CD4-positive, CD25-positive, alpha-beta regulatory T cell (primary cell): ENCODE measurements around the gene LRIT2. TPM values are rescaled to one million over a fixed set of nuclear protein-coding genes. Genes with fewer than 3 reads are reported as not detected.
A peak's percentile ranks its signal among the peaks of the same experiment; 100 is the strongest.
"Not testable (repeated sequence)": the region's sequence is repeated elsewhere in the genome, so short reads cannot be mapped to it uniquely, and the experiment has no call there.

Experiments used
- ATAC-seq, 2 donors: fragments of 150-1000 bp; cut with Tn5 transposase; one replicate each; pipeline ENCODE4 v1.10.0; 2021; ENCODE audit warnings: low read depth in 2 of 2, moderate number of reproducible peaks in 2 of 2, moderate library complexity in 1 of 2
- DNase-seq, 3 donors: peaks; one replicate each; pipeline versions ENCODE4 v3.0.0 to v3.0.0-alpha.2; 2012 to 2022; ENCODE audit warnings: mixed read lengths in 1 of 3
- H3K27ac ChIP-seq: one replicate; pipeline ENCODE4 v1.7.0; 2013; ENCODE audit warnings: mild to moderate bottlenecking, low read length; ENCODE audit not compliant: insufficient read depth, poor library complexity, severe bottlenecking
- H3K27me3 ChIP-seq: one replicate; pipeline ENCODE4 v1.7.0; 2013; ENCODE audit warnings: low read length; ENCODE audit not compliant: control insufficient read depth, insufficient read depth
- H3K36me3 ChIP-seq: one replicate; pipeline ENCODE4 v1.7.0; 2013; ENCODE audit warnings: mild to moderate bottlenecking, low read length, moderate library complexity; ENCODE audit not compliant: control insufficient read depth, insufficient read depth
- H3K4me1 ChIP-seq: 2 replicates; pipeline ENCODE4 v1.7.0; 2013; ENCODE audit warnings: mild to moderate bottlenecking, low read length; ENCODE audit not compliant: insufficient read depth, control insufficient read depth, poor library complexity, severe bottlenecking
- H3K4me3 ChIP-seq: one replicate; pipeline ENCODE4 v1.7.0; 2013; ENCODE audit warnings: low read depth, mild to moderate bottlenecking, low read length, moderate library complexity
- H3K9me3 ChIP-seq, 2 experiments: 1 replicate in 1 of 2; 2 replicates in 1 of 2; pipeline ENCODE4 v1.7.0; 2013; ENCODE audit warnings: low read length in 2 of 2, mild to moderate bottlenecking in 1 of 2, moderate library complexity in 1 of 2; ENCODE audit not compliant: control insufficient read depth in 2 of 2
- H3K27ac Mint-ChIP-seq, 3 donors: one replicate each; pipeline ENCODE4 v1.8.0; 2020 to 2022; ENCODE audit warnings: mild to moderate bottlenecking in 3 of 3, mixed read lengths in 3 of 3, moderate library complexity in 2 of 3
- H3K27me3 Mint-ChIP-seq: one replicate; pipeline ENCODE4 v1.8.0; 2022; ENCODE audit warnings: mild to moderate bottlenecking, mixed read lengths
- H3K36me3 Mint-ChIP-seq: one replicate; pipeline ENCODE4 v1.8.0; 2020; ENCODE audit warnings: mixed read lengths
- H3K4me1 Mint-ChIP-seq, 4 donors: one replicate each; pipeline ENCODE4 v1.8.0; 2020 to 2022; ENCODE audit warnings: mixed read lengths in 4 of 4, mild to moderate bottlenecking in 1 of 4
- H3K4me3 Mint-ChIP-seq, 4 donors: one replicate each; pipeline ENCODE4 v1.8.0; 2020 to 2022; ENCODE audit warnings: mild to moderate bottlenecking in 4 of 4, mixed read lengths in 4 of 4, moderate library complexity in 3 of 4
- H3K9me3 Mint-ChIP-seq, 7 donors: one replicate each; pipeline ENCODE4 v1.8.0; 2020 to 2022; ENCODE audit warnings: mixed read lengths in 7 of 7, mild to moderate bottlenecking in 3 of 7, moderate library complexity in 2 of 7
- polyA plus RNA-seq, 4 donors: library from polyadenylated mRNA; unstranded; fragments of 300-500 nt; fragmentation: Illumina TruSeq; gene quantifications; one replicate each; pipeline ENCODE4 v1.2.3, GENCODE V29; 2021
- total RNA-seq: library from RNA; stranded (reverse); gene quantifications from one replicate; pipeline ENCODE4 v1.2.3, GENCODE V29; 2022

Gene LRIT2
- total and polyA plus RNA-seq, 5 donors from 2014 or later: not detected

GRCh38 chr10:84190621-84191020 is 34.7 kb downstream of the LRIT2 start:
- Histone ChIP-seq H3K9me3 (no peaks in the 10 kb centered on the region), H3K4me3 (no peak overlapping the region), H3K4me1 (peaks cover 22% of the 10 kb centered on the region), H3K27ac (no peak overlapping the region), H3K36me3 (no peaks in the 10 kb centered on the region), H3K27me3 (peaks cover 3% of the 10 kb centered on the region)
- Mint-ChIP-seq H3K4me1 (peaks cover 0 to 30% (median 9%) of the 10 kb centered on the region in 4 donors), H3K27me3 (peaks cover 9% of the 10 kb centered on the region), H3K27ac (peak overlapping the region in 1 of 3 donors; percentile 11), H3K9me3 (peaks cover 0 to 3% (median 0%) of the 10 kb centered on the region in 7 donors), H3K4me3 (peak overlapping the region in 1 of 4 donors; percentile 5), H3K36me3 (no peaks in the 10 kb centered on the region)
- ATAC-seq (no peak), DNase-seq (no peak)

- H3K9me3 ChIP-seq: no peaks in the 10 kb centered on the region
- Mint-ChIP-seq H3K36me3 (no peaks in the 10 kb centered on the region), H3K9me3 (peaks cover 0 to 3% (median 0%) of the 10 kb centered on the region in 7 donors), H3K27me3 (peaks cover 5% of the 10 kb centered on the region), H3K27ac (no peak overlapping the region), H3K4me1 (peaks cover 0 to 27% (median 9%) of the 10 kb centered on the region in 4 donors), H3K4me3 (no peak overlapping the region)
- DNase-seq (no peak), ATAC-seq (no peak)
- peaks cover 3% of the 10 kb centered on the region for H3K27me3 ChIP-seq
- no peak overlapping the region for H3K27ac ChIP-seq
- H3K4me3 ChIP-seq: no peak overlapping the region
- H3K36me3 ChIP-seq: no peaks in the 10 kb centered on the region
- H3K4me1 ChIP-seq: peaks cover 8% of the 10 kb centered on the region
Measured at GRCh38 chr10:84188815-84189214, 36.5 kb downstream of the LRIT2 start.

- DNase-seq: no peak
- Mint-ChIP-seq H3K27ac (no peak overlapping the region), H3K27me3 (no peaks in the 10 kb centered on the region), H3K36me3 (no peaks in the 10 kb centered on the region), H3K9me3 (no peaks in the 10 kb centered on the region), H3K4me1 (peaks cover 0 to 9% (median 2%) of the 10 kb centered on the region in 4 donors), H3K4me3 (no peak overlapping the region)
- peaks cover 5% of the 10 kb centered on the region for H3K4me1 ChIP-seq
- no peaks in the 10 kb centered on the region for H3K36me3 ChIP-seq
- no peak for ATAC-seq
- no peaks in the 10 kb centered on the region for H3K9me3 ChIP-seq
- H3K4me3 ChIP-seq: no peak overlapping the region
- H3K27ac ChIP-seq: no peak overlapping the region
- H3K27me3 ChIP-seq: no peaks in the 10 kb centered on the region
Measured at GRCh38 chr10:84185526-84186175, 39.7 kb downstream of the LRIT2 start.

GRCh38 chr10:84184517-84184916 is 40.8 kb downstream of the LRIT2 start:
- DNase-seq (no peak), ATAC-seq (no peak)
- Histone ChIP-seq H3K4me3 (no peak overlapping the region), H3K36me3 (no peaks in the 10 kb centered on the region), H3K27ac (no peak overlapping the region), H3K4me1 (no peaks in the 10 kb centered on the region), H3K27me3 (no peaks in the 10 kb centered on the region), H3K9me3 (no peaks in the 10 kb centered on the region)
- Mint-ChIP-seq H3K4me3 (no peak overlapping the region), H3K27ac (peak overlapping the region in 1 of 3 donors; percentile 90), H3K36me3 (no peaks in the 10 kb centered on the region), H3K27me3 (no peaks in the 10 kb centered on the region), H3K4me1 (peaks cover 0 to 4% (median 0%) of the 10 kb centered on the region in 4 donors), H3K9me3 (no peaks in the 10 kb centered on the region)

GRCh38 chr10:84181631-84182030 is 43.7 kb downstream of the LRIT2 start:
- peaks cover 0 to 7% (median 2%) of the 10 kb centered on the region in 4 donors for H3K4me1 Mint-ChIP-seq
- no peak for ATAC-seq
- Histone ChIP-seq H3K27me3 (no peaks in the 10 kb centered on the region), H3K36me3 (no peaks in the 10 kb centered on the region), H3K4me3 (no peak overlapping the region), H3K27ac (no peak overlapping the region), H3K4me1 (peaks cover 15% of the 10 kb centered on the region), H3K9me3 (no peaks in the 10 kb centered on the region)
- DNase-seq: no peak
- H3K27ac Mint-ChIP-seq: no peak overlapping the region
- H3K9me3 Mint-ChIP-seq: no peaks in the 10 kb centered on the region
- H3K27me3 Mint-ChIP-seq: no peaks in the 10 kb centered on the region
- no peak overlapping the region for H3K4me3 Mint-ChIP-seq
- H3K36me3 Mint-ChIP-seq: no peaks in the 10 kb centered on the region

- H3K27me3 ChIP-seq, H3K9me3 Mint-ChIP-seq, H3K27me3 Mint-ChIP-seq, H3K36me3 ChIP-seq, H3K27ac Mint-ChIP-seq, H3K27ac ChIP-seq, H3K9me3 ChIP-seq, H3K4me3 ChIP-seq, H3K36me3 Mint-ChIP-seq, DNase-seq, ATAC-seq: not testable (repeated sequence)
- Mint-ChIP-seq H3K4me3 (peak overlapping the region in 1 of 4 donors; percentile 12), H3K4me1 (peaks cover 0 to 16% (median 4%) of the 10 kb centered on the region in 4 donors)
- peaks cover 18% of the 10 kb centered on the region for H3K4me1 ChIP-seq
Measured at GRCh38 chr10:84180386-84180785, 45.0 kb downstream of the LRIT2 start.

GRCh38 chr10:84179059-84179710 is 46.2 kb downstream of the LRIT2 start:
- Mint-ChIP-seq H3K4me1 (peaks cover 0 to 13% (median 4%) of the 10 kb centered on the region in 4 donors), H3K27me3 (no peaks in the 10 kb centered on the region), H3K36me3 (no peaks in the 10 kb centered on the region), H3K4me3 (no peak overlapping the region), H3K27ac (no peak overlapping the region), H3K9me3 (no peaks in the 10 kb centered on the region)
- ATAC-seq (peak in 1 of 2 donors; percentile 20), DNase-seq (peak in 1 of 3 donors; percentile 23)
- Histone ChIP-seq H3K27ac (no peak overlapping the region), H3K27me3 (no peaks in the 10 kb centered on the region), H3K36me3 (no peaks in the 10 kb centered on the region), H3K9me3 (no peaks in the 10 kb centered on the region), H3K4me3 (no peak overlapping the region), H3K4me1 (peaks cover 18% of the 10 kb centered on the region)
